GM19025 (cell line): ENCODE results near the gene CUTA.
"Not testable (repeated sequence)": the region's sequence is repeated elsewhere in the genome, so short reads cannot be mapped to it uniquely, and the experiment has no call there.

Experiments
- ATAC-seq: cut with Tn5 transposase; IDR thresholded peaks from one replicate; pipeline ENCODE4 v1.9.1; 2021; ENCODE audit warnings: mild to moderate bottlenecking, low read depth, moderate library complexity; ENCODE audit not compliant: unreplicated experiment

CUTA gene

DNA sequence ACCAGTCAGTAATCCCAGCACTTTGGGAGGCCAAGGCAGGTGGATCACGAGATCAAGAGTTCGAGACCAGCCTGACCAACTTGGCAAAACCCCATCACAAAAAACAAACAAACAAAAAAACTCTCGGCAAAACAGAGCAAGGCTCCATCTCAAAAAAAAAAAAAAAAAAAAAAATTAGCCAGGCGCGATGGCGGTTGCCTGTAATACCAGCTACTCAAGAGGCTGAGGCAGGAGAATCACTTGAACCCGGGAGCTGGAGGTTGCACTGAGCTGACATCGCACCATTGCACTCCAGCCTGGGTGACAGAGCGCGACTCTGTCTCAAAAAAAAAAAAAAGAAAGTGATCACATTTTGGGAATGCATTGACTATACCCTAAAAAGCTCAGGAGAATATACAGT, 38.7 kb downstream of the CUTA start:
- not testable (repeated sequence) for ATAC-seq

DNA sequence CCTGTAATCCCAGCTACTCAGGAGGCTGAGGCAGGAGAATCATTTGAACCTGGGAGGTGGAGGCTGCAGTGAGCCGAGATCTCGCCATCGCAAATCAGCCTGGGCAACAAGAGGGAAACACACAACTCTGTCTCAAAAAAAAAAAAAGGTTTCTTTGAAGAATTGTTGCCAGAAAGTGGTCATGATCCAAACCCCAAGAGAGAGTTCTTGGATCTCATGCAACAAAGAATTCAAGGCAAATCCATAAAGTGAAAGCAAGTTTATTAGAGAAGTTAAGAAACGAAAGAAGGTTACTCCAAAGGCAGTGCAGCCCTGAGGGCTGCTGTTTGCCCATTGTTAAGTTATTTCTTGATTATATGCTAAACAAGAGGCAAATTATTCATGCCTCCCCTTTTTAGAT, 40.7 kb downstream of the CUTA start:
- ATAC-seq: no peak

DNA sequence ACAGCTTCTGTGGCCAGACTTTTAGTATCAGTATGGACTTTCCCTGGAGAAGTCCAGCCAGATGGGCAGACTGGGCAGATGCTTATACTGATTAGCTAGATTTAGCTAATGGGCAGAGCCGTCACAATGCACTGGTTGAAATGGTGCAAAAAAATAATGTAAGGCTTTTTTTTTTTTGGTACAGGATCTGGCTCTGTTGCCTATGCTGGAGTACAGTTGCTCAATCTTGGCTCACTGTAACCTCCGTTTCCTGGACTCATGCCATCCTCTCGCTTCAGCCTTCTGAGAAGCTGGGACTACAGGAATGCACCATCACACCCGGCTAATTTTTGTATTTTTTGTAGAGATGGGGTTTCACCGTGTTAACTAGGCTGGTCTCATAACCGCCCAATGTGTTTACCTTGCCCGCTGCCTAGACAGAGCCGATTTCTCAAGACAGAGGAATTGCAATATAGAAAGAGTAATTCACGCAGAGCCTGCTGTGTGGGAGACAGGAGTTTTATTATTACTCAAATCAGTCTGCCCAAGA, 42.7 kb downstream of the CUTA start:
- no peak for ATAC-seq

- ATAC-seq: no peak
Measured at GRCh38 chr6:33373960-33374910, 43.7 kb downstream of the CUTA start.

GRCh38 chr6:33372526-33373123, 45.3 kb downstream of the CUTA start:
- ATAC-seq: no peak

- ATAC-seq: not testable (repeated sequence)
Measured at GRCh38 chr6:33371901-33372300, 46.0 kb downstream of the CUTA start.

DNA sequence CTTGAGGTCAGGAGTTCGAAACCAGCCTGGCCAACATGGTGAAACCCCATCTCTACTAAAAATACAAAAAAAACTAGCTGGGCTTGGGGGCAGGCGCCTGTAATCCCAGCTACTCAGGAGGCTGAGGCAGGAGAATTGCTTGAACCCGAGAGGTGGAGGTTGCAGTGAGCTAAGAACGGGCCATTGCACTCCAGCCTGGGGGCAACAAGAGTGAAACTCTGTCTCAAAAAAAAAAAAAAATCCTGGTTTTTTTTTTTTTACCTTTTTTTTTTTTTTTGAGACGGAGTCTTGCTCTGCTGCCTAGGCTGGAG, 50.2 kb downstream of the CUTA start:
- not testable (repeated sequence) for ATAC-seq

DNA sequence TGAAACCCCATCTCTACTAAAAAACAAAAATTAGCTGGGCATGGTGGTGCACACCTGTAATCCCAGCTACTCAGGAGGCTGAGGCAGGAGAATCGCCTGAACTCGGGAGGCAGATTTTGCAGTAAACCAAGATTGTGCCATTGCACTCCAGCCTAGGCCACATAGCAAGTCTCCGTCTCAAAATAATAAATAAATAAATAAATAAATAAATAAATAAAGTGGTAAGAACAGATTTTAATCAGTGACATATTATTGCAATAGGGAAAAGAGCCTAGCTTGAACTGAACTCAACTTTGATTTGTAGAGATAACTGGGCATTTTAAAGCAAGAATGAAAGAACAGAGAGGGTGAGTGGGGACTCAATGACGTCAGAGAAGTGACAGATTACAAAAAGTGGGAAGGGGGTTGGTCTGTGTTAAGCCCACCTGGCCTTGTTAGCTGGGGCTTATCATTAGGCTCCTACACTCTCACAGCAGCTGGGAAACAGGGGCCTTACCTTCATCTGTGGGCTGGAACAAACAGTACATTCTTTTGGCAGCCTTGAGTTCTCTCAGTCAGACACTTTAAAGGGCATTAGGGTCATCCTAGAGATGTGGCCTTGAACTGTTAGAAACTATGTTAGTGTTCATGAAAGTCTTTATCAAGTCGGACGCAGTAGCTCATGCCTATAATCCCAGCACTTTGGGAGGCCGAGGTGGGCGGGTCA, 50.7 kb downstream of the CUTA start:
- ATAC-seq: no peak
